ENCODE results near the gene GP1BB.

DNA sequence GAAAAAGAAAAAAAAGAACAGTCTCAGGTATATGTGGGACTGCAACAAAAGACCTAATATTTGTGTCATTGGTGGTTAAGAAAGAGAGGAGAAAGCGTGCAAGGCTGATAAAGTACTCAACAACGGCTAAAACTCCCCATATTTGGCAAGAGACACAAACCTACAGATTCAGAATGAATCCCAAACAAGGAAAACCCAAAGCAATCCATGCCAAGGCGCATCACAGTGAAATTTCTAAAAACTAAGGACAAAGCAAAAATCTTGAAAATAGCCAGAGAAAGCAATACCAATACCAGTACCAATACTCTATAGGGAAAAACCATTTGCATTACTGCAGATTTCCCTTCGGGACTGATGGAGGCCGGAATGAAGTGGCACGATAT is 41.5 kb upstream of the GP1BB start:
- no peak for TF ChIP-seq EHF (CRISPR knock-in tag; IDR thresholded peaks at IDR 0.05)
- TF ChIP-seq, protein P1, sequence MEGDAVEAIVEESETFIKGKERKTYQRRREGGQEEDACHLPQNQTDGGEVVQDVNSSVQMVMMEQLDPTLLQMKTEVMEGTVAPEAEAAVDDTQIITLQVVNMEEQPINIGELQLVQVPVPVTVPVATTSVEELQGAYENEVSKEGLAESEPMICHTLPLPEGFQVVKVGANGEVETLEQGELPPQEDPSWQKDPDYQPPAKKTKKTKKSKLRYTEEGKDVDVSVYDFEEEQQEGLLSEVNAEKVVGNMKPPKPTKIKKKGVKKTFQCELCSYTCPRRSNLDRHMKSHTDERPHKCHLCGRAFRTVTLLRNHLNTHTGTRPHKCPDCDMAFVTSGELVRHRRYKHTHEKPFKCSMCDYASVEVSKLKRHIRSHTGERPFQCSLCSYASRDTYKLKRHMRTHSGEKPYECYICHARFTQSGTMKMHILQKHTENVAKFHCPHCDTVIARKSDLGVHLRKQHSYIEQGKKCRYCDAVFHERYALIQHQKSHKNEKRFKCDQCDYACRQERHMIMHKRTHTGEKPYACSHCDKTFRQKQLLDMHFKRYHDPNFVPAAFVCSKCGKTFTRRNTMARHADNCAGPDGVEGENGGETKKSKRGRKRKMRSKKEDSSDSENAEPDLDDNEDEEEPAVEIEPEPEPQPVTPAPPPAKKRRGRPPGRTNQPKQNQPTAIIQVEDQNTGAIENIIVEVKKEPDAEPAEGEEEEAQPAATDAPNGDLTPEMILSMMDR (IDR thresholded peaks at IDR 0.05) = no peak
- TF ChIP-seq ZC3H11A (IDR thresholded peaks at IDR 0.05) = no peak
- TF ChIP-seq MAZ (IDR thresholded peaks at IDR 0.05; ENCODE audit: borderline replicate concordance, low read depth, low read length) = no peak
- TF ChIP-seq MYC (IDR thresholded peaks at IDR 0.05; ENCODE audit: borderline replicate concordance, low read length) = no peak
- no peak for TF ChIP-seq RAD21 (conservative IDR thresholded peaks at IDR 0.05 in 1 of 2, IDR thresholded peaks at IDR 0.05 in 1 of 2)
- TF ChIP-seq HEYL (CRISPR knock-in tag; IDR thresholded peaks at IDR 0.05) = no peak
- no peak for TF ChIP-seq POLR2A (IDR thresholded peaks at IDR 0.05; ENCODE audit: low read length)

Data from A549 (cell line).